Loucy (cell line): ENCODE results near the gene ZNF267.
A peak's percentile ranks its signal among the peaks of the same experiment; 100 is the strongest.

Experiments used
- H2AFZ ChIP-seq: fragments of 200-600 bp; sonication (generic); 2 replicates; pipeline ENCODE4 v1.6.0; 2016; ENCODE audit warnings: antibody characterized with exemption, mild to moderate bottlenecking, low read length, moderate library complexity
- H3F3A ChIP-seq: fragments of 200-600 bp; 2 replicates; pipeline ENCODE4 v1.6.0; 2016; ENCODE audit warnings: antibody characterized with exemption, low read depth, mild to moderate bottlenecking
- H3K27me3 ChIP-seq: fragments of 200-600 bp; sonication (generic); 2 replicates; pipeline ENCODE4 v1.6.1; 2014; ENCODE audit warnings: low read length, mild to moderate bottlenecking; ENCODE audit not compliant: insufficient read depth, poor library complexity, severe bottlenecking
- H3K36me3 ChIP-seq: fragments of 200-600 bp; sonication (generic); 2 replicates; pipeline ENCODE4 v1.6.1; 2016; ENCODE audit warnings: low read length; ENCODE audit not compliant: insufficient read depth
- H3K4me1 ChIP-seq: fragments of 200-600 bp; sonication (generic); 2 replicates; pipeline ENCODE4 v1.5.1; 2014; ENCODE audit warnings: low read length, mild to moderate bottlenecking; ENCODE audit not compliant: insufficient read depth, poor library complexity, severe bottlenecking
- H3K4me2 ChIP-seq: fragments of 200-600 bp; sonication (generic); 2 replicates; pipeline ENCODE4 v1.6.0; 2014; ENCODE audit warnings: antibody characterized with exemption, low read length, low read depth, mild to moderate bottlenecking; ENCODE audit not compliant: poor library complexity, severe bottlenecking
- H3K4me3 ChIP-seq: fragments of 200-600 bp; sonication (generic); 2 replicates; pipeline ENCODE4 v1.5.1; 2014; ENCODE audit warnings: low read length, mild to moderate bottlenecking, mixed read lengths; ENCODE audit not compliant: poor library complexity, severe bottlenecking
- H3K79me2 ChIP-seq: fragments of 200-600 bp; sonication (generic); 2 replicates; pipeline ENCODE4 v1.6.1; 2014; ENCODE audit warnings: low read length; ENCODE audit not compliant: insufficient read depth
- H3K9ac ChIP-seq: fragments of 200-600 bp; sonication (generic); 2 replicates; pipeline ENCODE4 v1.6.0; 2014; ENCODE audit warnings: mild to moderate bottlenecking, low read depth, low read length, moderate library complexity; ENCODE audit not compliant: poor library complexity, severe bottlenecking
- H3K9me2 ChIP-seq: fragments of 200-600 bp; sonication (generic); replicated peaks from 2 replicates; pipeline ENCODE4 v1.6.1; 2016; ENCODE audit warnings: low read depth, low read length, mixed read lengths
- H3K9me3 ChIP-seq: fragments of 200-600 bp; sonication (generic); 2 replicates; pipeline ENCODE4 v1.6.1; 2014; ENCODE audit warnings: mild to moderate bottlenecking, antibody characterized with exemption, low read length, low read depth; ENCODE audit not compliant: insufficient read depth
- H4K20me1 ChIP-seq: fragments of 200-600 bp; sonication (generic); 2 replicates; pipeline ENCODE4 v1.6.0; 2014; ENCODE audit warnings: antibody characterized with exemption, low read length, mild to moderate bottlenecking; ENCODE audit not compliant: insufficient read depth, poor library complexity, severe bottlenecking
- EZH2phosphoT487 ChIP-seq: fragments of 200-600 bp; IDR thresholded peaks from 2 replicates; pipeline ENCODE4 v1.6.1; 2018; ENCODE audit warnings: antibody characterized with exemption, mild to moderate bottlenecking, moderate library complexity, borderline replicate concordance
- TF ChIP-seq, protein P1 (sequence below): fragments of 200-600 bp; sonication (generic); conservative IDR thresholded peaks from 2 replicates; pipeline ENCODE4 v1.5.1; 2014; ENCODE audit warnings: mild to moderate bottlenecking, antibody characterized with exemption, low read length

Gene ZNF267

DNA sequence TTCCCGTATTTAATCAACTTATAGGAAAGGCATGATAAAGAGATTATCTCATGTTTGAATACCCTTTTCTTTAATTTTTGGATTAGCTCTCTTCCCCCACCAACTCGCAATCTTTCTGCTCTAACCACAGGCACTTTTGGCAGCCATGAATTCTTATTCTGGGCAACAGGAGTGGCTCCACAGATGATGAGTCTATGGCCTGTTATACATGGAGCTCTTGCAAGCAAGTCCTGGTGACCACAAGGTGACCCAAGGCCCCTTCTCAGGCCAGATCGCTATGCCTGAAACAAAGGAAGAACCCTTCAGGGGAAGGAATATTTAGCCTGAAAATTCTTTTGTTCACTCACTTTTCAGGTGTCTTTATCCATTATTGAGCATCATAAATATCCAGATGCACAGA lies 10.8 kb upstream of the ZNF267 start:
- no peaks in the 10 kb centered on the region for H3K9me3 ChIP-seq
- no peaks in the 10 kb centered on the region for H3K36me3 ChIP-seq
- H3K4me3 ChIP-seq, result no peak overlapping the region
- no peaks in the 10 kb centered on the region for H3K9me2 ChIP-seq
- no peaks in the 10 kb centered on the region for H3K27me3 ChIP-seq
- H2AFZ ChIP-seq, result no peak overlapping the region
- H3K79me2 ChIP-seq, result no peaks in the 10 kb centered on the region
- TF ChIP-seq EZH2phosphoT487, result no peak
- TF ChIP-seq, protein P1, sequence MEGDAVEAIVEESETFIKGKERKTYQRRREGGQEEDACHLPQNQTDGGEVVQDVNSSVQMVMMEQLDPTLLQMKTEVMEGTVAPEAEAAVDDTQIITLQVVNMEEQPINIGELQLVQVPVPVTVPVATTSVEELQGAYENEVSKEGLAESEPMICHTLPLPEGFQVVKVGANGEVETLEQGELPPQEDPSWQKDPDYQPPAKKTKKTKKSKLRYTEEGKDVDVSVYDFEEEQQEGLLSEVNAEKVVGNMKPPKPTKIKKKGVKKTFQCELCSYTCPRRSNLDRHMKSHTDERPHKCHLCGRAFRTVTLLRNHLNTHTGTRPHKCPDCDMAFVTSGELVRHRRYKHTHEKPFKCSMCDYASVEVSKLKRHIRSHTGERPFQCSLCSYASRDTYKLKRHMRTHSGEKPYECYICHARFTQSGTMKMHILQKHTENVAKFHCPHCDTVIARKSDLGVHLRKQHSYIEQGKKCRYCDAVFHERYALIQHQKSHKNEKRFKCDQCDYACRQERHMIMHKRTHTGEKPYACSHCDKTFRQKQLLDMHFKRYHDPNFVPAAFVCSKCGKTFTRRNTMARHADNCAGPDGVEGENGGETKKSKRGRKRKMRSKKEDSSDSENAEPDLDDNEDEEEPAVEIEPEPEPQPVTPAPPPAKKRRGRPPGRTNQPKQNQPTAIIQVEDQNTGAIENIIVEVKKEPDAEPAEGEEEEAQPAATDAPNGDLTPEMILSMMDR, result no peak
- H3K4me2 ChIP-seq, result no peak overlapping the region
- peaks cover 26% of the 10 kb centered on the region for H3K4me1 ChIP-seq
- no peaks in the 10 kb centered on the region for H3F3A ChIP-seq
- no peaks in the 10 kb centered on the region for H4K20me1 ChIP-seq
- no peak overlapping the region for H3K9ac ChIP-seq

DNA sequence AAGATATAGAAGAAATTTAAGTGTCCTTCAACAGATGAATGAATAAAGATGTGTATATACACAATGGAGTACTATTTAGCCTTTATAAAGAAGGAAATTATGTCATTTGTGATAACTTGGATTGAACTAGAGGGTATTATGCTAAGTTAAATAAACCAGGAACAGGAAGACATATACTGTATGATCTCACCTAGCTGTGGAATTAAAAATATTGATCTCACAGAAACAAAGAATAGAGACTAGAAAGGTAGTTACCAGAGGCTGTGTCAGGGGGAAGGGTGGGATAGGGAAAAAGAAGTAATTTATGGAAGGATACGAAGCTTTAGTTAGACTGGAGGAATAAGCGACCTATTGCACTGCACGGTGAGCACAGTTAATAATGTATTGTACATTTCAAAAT lies 5.4 kb upstream of the ZNF267 start:
- H3K9ac ChIP-seq, result no peak overlapping the region
- H4K20me1 ChIP-seq, result no peaks in the 10 kb centered on the region
- peak overlapping the region; percentile 83 for H3K4me2 ChIP-seq

DNA sequence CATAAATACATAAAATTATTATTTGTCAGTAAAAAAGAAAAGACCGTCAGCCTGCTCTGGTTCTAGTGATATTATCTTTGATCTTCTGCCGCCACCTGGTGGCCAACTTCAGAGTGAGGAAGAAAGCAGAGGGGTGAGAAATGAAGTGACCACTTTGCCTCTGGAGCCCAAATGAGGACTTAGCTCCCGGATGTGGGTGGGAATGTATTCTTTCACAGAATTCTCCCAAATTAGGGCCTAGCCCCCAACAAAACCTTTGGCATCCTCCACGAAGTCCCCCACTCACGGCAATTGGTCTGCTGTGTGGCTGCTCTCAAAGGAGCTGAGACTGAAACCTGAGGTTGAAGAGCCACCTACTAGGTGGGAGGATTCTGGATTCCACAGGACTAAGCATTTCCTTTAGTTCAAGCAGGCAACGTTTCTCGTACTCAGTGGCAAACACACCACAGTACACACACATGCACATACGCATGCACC lies 4.9 kb upstream of the ZNF267 start:
- H3K4me2 ChIP-seq, result peak overlapping the region; percentile 83
- no peaks in the 10 kb centered on the region for H3F3A ChIP-seq
- TF ChIP-seq EZH2phosphoT487, result no peak
- TF ChIP-seq, protein P1, result peak; percentile 78
- peaks cover 1% of the 10 kb centered on the region for H3K79me2 ChIP-seq
- no peaks in the 10 kb centered on the region for H3K36me3 ChIP-seq
- no peaks in the 10 kb centered on the region for H3K9me2 ChIP-seq
- H2AFZ ChIP-seq, result peak overlapping the region; percentile 74
- peak overlapping the region; percentile 59 for H3K4me3 ChIP-seq
- H3K9me3 ChIP-seq, result no peaks in the 10 kb centered on the region
- H4K20me1 ChIP-seq, result no peaks in the 10 kb centered on the region
- peaks cover under 1% of the 10 kb centered on the region for H3K27me3 ChIP-seq
- H3K9ac ChIP-seq, result peak overlapping the region; percentile 49
- H3K4me1 ChIP-seq, result peaks cover 26% of the 10 kb centered on the region

More for the DNA sequence above, 5.4 kb upstream of the ZNF267 start:
- no peaks in the 10 kb centered on the region for H3K36me3 ChIP-seq
- H3K9me2 ChIP-seq, result no peaks in the 10 kb centered on the region
- H3K79me2 ChIP-seq, result no peaks in the 10 kb centered on the region
- no peaks in the 10 kb centered on the region for H3K9me3 ChIP-seq
- no peaks in the 10 kb centered on the region for H3K27me3 ChIP-seq
- H3K4me1 ChIP-seq, result peaks cover 25% of the 10 kb centered on the region
- H3K4me3 ChIP-seq, result no peak overlapping the region
- no peaks in the 10 kb centered on the region for H3F3A ChIP-seq
- H2AFZ ChIP-seq, result peak overlapping the region; percentile 4; the same call in 1 of the 2 replicates
- TF ChIP-seq, protein P1, result no peak
- no peak for TF ChIP-seq EZH2phosphoT487
